ENCODE results near the gene RPTOR. TPM values are rescaled to one million over a fixed set of nuclear protein-coding genes. Genes with fewer than 3 reads are reported as not detected.
A peak's percentile ranks its signal among the peaks of the same experiment; 100 is the strongest.

The RPTOR gene
- total and polyA plus RNA-seq, 4 donors: 12.4 to 46.1 (median 29.7) TPM

DNA sequence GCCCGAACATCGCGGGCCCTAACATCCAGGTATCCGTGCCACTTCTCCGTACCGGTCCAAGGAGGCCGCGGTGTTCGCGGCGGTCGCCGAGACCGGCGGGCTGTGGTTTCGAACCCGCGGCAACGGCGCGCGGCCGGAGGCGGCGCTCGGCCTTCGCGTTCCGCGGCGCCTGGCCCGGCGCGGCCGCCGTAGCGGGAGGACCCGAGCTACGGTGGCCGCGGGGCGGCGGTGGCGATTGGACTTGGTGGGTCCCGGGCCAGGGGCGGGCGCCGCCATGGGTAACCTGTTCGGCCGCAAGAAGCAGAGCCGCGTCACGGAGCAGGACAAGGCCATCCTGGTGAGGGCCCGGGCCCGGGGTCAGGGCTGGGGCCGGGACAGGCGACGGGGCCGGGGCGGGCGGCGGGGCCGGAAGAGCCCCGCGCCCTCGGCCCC lies 447.0 kb downstream of the RPTOR start, which contains the start of gene CHMP6:
Gene CHMP6, plus strand, starts transcription at position 197 of the 432 bp plus-strand sequence. Its CDS starts 78 bp downstream, at position 275.
- TF ChIP-seq, protein P1, sequence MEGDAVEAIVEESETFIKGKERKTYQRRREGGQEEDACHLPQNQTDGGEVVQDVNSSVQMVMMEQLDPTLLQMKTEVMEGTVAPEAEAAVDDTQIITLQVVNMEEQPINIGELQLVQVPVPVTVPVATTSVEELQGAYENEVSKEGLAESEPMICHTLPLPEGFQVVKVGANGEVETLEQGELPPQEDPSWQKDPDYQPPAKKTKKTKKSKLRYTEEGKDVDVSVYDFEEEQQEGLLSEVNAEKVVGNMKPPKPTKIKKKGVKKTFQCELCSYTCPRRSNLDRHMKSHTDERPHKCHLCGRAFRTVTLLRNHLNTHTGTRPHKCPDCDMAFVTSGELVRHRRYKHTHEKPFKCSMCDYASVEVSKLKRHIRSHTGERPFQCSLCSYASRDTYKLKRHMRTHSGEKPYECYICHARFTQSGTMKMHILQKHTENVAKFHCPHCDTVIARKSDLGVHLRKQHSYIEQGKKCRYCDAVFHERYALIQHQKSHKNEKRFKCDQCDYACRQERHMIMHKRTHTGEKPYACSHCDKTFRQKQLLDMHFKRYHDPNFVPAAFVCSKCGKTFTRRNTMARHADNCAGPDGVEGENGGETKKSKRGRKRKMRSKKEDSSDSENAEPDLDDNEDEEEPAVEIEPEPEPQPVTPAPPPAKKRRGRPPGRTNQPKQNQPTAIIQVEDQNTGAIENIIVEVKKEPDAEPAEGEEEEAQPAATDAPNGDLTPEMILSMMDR (IDR thresholded peaks at IDR 0.05; ENCODE audit: control extremely low read depth, extremely low read depth): peak; percentile 5
- Histone ChIP-seq H3K4me3 (peak within 1 kb of the TSS; percentile 84), H3K9me3 (ENCODE audit: control insufficient read depth in 4 of 4, insufficient read depth in 3 of 4, low read length in 3 of 4) (no peaks in the 10 kb centered on the region), H3K36me3 (ENCODE audit: control insufficient read depth in 4 of 4, insufficient read depth in 4 of 4, low read length in 4 of 4) (peaks cover 4 to 16% (median 7%) of the 10 kb centered on the region in 4 donors), H3K27me3 (ENCODE audit: control insufficient read depth in 3 of 3, insufficient read depth in 3 of 3, low read length in 2 of 3) (no peaks in the 10 kb centered on the region), H3K9ac (ENCODE audit: insufficient read depth in 1 of 2, low read length in 2 of 2) (peak within 1 kb of the TSS; percentile 28 to 82), H3K27ac (ENCODE audit: low read depth in 1 of 2, low read length in 1 of 2) (peak within 1 kb of the TSS in 1 of 2 donors; percentile 30), H3K4me1 (ENCODE audit: control insufficient read depth in 5 of 5, insufficient read depth in 5 of 5, low read length in 5 of 5) (peaks cover 0 to 19% (median 6%) of the 10 kb centered on the region in 5 donors)
- ATAC-seq (ENCODE audit: insufficient read depth, low FRiP score) (peak; percentile 59), DNase-seq (peak; percentile 78 to 89 (median 80))
- 1% methylated on average over 61 to 66 of the region's 66 CpGs for WGBS, 2 donors

DNA sequence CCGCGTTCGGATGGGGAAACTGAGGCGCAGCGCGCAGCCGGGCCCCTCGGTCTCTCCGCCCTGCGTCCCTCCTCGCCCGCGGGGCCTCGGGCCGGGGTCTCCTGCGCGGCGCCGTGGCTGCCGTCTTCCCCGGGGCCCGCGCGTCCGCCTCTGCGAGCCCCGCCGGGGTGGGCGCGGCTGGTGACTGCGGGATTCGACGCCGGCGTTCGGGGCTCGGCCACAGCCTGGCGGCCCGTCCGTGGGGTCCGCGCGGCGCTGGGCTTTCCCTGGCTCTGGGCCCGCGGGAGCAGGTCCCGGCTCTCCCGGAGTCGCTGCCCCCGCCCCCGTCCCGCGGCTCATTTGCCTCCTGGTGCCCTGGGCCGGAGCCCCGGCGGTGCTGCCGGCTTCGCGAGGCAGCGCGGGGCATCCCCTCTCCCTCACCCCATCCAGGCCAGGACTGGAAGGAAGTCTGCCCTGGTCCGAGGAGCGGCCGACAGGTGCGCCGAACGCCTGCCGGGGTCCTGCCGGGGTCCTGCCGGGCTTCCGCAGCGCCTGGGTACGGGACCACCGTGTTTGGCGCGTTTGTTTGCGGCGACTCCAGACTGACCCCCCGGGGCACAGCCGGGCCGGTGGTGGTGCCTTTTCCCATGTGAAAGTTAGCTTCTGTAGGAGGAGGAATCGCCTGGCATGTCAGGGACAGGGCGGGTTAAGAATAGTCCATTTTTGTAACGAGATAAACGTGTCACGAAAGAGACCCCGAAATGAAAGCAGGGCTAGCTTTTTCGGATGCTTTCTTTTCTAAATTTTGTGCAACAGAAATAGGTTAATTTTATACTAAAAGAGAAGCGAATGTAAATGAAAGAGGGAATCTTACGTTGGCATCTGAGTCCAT lies 447.7 kb downstream of the RPTOR start:
- DNase-seq: no peak
- TF ChIP-seq, protein P1 (IDR thresholded peaks at IDR 0.05; ENCODE audit: control extremely low read depth, extremely low read depth): no peak
- no peaks in the 10 kb centered on the region for H3K9me3 ChIP-seq (ENCODE audit: control insufficient read depth in 4 of 4, insufficient read depth in 3 of 4, low read length in 3 of 4)
- H3K9ac ChIP-seq (ENCODE audit: insufficient read depth in 1 of 2, low read length in 2 of 2): peak overlapping the region; percentile 28 to 38
- H3K4me3 ChIP-seq: peak overlapping the region; percentile 84
- H3K4me1 ChIP-seq (ENCODE audit: control insufficient read depth in 5 of 5, insufficient read depth in 5 of 5, low read length in 5 of 5): peaks cover 0 to 19% (median 6%) of the 10 kb centered on the region in 5 donors
- peaks cover 4 to 23% (median 9%) of the 10 kb centered on the region in 4 donors for H3K36me3 ChIP-seq (ENCODE audit: control insufficient read depth in 4 of 4, insufficient read depth in 4 of 4, low read length in 4 of 4)
- no peaks in the 10 kb centered on the region for H3K27me3 ChIP-seq (ENCODE audit: control insufficient read depth in 3 of 3, insufficient read depth in 3 of 3, low read length in 2 of 3)
- no peak for ATAC-seq (ENCODE audit: insufficient read depth, low FRiP score)
- 3 to 7% methylated on average over 57 to 90 of the region's 90 CpGs for WGBS, 2 donors
- peak overlapping the region in 1 of 2 donors; percentile 30 for H3K27ac ChIP-seq (ENCODE audit: low read depth in 1 of 2, low read length in 1 of 2)

DNA sequence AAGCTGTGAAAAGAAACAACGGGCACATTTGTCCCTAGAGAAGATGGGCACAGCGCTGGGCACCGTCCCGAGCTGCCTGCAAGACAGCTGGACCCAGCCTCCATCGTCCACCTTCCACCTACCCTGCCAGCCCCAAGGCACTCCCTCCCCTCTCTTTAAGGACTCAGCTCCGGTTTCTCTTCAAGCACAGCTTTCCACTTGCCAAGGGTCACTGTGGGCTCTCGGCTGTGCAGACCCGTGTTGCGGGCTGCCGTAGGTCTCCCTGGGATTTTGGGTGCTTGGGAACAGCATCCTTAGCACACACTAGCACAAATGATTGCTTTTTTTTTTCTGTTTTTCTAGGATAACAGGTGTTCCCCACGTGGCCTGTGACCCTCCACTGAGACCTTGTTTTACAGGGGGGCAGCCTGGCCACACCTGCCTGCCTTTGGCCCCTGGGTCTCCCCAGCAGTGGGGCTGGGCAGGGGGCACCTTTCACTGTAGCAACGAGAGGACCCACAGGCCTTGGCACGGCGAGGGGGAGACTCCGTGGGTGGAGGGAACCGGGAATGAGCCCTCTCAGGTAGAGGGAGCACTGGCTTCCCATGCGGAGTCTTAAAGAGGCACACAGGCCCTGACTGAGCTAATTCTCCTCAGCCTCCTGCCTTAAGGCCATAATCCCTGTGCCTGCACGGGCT lies 448.4 kb downstream of the RPTOR start:
- peaks cover 0 to 19% (median 6%) of the 10 kb centered on the region in 5 donors for H3K4me1 ChIP-seq (ENCODE audit: control insufficient read depth in 5 of 5, insufficient read depth in 5 of 5, low read length in 5 of 5)
- no peak overlapping the region for H3K27ac ChIP-seq (ENCODE audit: low read depth in 1 of 2, low read length in 1 of 2)
- TF ChIP-seq, protein P1 (IDR thresholded peaks at IDR 0.05; ENCODE audit: control extremely low read depth, extremely low read depth): no peak
- H3K27me3 ChIP-seq (ENCODE audit: control insufficient read depth in 3 of 3, insufficient read depth in 3 of 3, low read length in 2 of 3): no peaks in the 10 kb centered on the region
- peak overlapping the region; percentile 28 to 38 for H3K9ac ChIP-seq (ENCODE audit: insufficient read depth in 1 of 2, low read length in 2 of 2)
- WGBS, 2 donors: 65 to 78% methylated on average over 18 of the region's 18 CpGs
- DNase-seq (no peak), ATAC-seq (ENCODE audit: insufficient read depth, low FRiP score) (no peak)
- peaks cover 4 to 30% (median 9%) of the 10 kb centered on the region in 4 donors for H3K36me3 ChIP-seq (ENCODE audit: control insufficient read depth in 4 of 4, insufficient read depth in 4 of 4, low read length in 4 of 4)
- no peaks in the 10 kb centered on the region for H3K9me3 ChIP-seq (ENCODE audit: control insufficient read depth in 4 of 4, insufficient read depth in 3 of 4, low read length in 3 of 4)
- no peak overlapping the region for H3K4me3 ChIP-seq

Data from lung (tissue), 12 donors.